ENCODE data around the gene HORMAD2.
"Not testable (repeated sequence)": the region's sequence is repeated elsewhere in the genome, so short reads cannot be mapped to it uniquely, and the experiment has no call there.

GRCh38 chr22:30216272-30216671 lies 136.0 kb downstream of the HORMAD2 start:
- TF ChIP-seq CTCF (IDR thresholded peaks at IDR 0.05); FOXK1 (CRISPR knock-in tag; IDR thresholded peaks at IDR 0.05); TCF7 (CRISPR knock-in tag; IDR thresholded peaks at IDR 0.05; ENCODE audit: low read depth); MAX (CRISPR knock-in tag; IDR thresholded peaks at IDR 0.05); ZBTB43 (CRISPR knock-in tag; IDR thresholded peaks at IDR 0.05); SMAD3 (CRISPR knock-in tag; IDR thresholded peaks at IDR 0.05; ENCODE audit: borderline replicate concordance); NR3C1 (CRISPR knock-in tag; conservative IDR thresholded peaks at IDR 0.05; ENCODE audit: low read depth); AFF4 (CRISPR knock-in tag; IDR thresholded peaks at IDR 0.05; ENCODE audit: borderline replicate concordance): not testable (repeated sequence)
